Subcutaneous abdominal adipose tissue (tissue), 5 donors: ENCODE results near the gene NPIPA1.
"Not testable (repeated sequence)": the region's sequence is repeated elsewhere in the genome, so short reads cannot be mapped to it uniquely, and the experiment has no call there.

ENCODE experiments used
- H3K27ac ChIP-seq: one replicate; pipeline ENCODE4 v1.7.0; 2013; ENCODE audit warnings: low read depth, mild to moderate bottlenecking, inconsistent platforms, low read length, moderate library complexity
- H3K27me3 ChIP-seq, 5 donors: one replicate each; pipeline ENCODE4 v1.7.0; 2013; ENCODE audit warnings: low read length in 5 of 5, inconsistent platforms in 1 of 5; ENCODE audit not compliant: control insufficient read depth in 5 of 5, insufficient read depth in 4 of 5
- H3K36me3 ChIP-seq, 5 donors: one replicate each; pipeline ENCODE4 v1.7.0; 2013; ENCODE audit warnings: low read length in 5 of 5; ENCODE audit not compliant: control insufficient read depth in 5 of 5, insufficient read depth in 5 of 5
- H3K4me1 ChIP-seq, 5 donors: one replicate each; pipeline ENCODE4 v1.7.0; 2013; ENCODE audit warnings: low read length in 5 of 5, mild to moderate bottlenecking in 3 of 5, moderate library complexity in 1 of 5; ENCODE audit not compliant: control insufficient read depth in 5 of 5, insufficient read depth in 5 of 5
- H3K4me3 ChIP-seq, 5 donors: one replicate each; pipeline ENCODE4 v1.7.0; 2013; ENCODE audit warnings: low read length in 5 of 5, low read depth in 1 of 5
- H3K9ac ChIP-seq, 5 donors: one replicate each; pipeline ENCODE4 v1.7.0; 2013; ENCODE audit warnings: low read length in 5 of 5, mild to moderate bottlenecking in 4 of 5, moderate library complexity in 3 of 5
- H3K9me3 ChIP-seq, 5 donors: one replicate each; pipeline ENCODE4 v1.7.0; 2013; ENCODE audit warnings: low read length in 5 of 5; ENCODE audit not compliant: control insufficient read depth in 5 of 5
- donor health status: healthy.
- donor health status: healthy.
- donor health status: healthy.
- donor health status: healthy.
- donor health status: healthy.

NPIPA1 gene

GRCh38 chr16:14975418-14976194 lies 38.4 kb downstream of the NPIPA1 start:
- Histone ChIP-seq H3K27ac (peak overlapping the region; percentile 85), H3K4me3 (peak overlapping the region; percentile 73 to 90 (median 79)), H3K4me1 (peaks cover 3 to 30% (median 21%) of the 10 kb centered on the region in 5 donors), H3K9ac (peak overlapping the region; percentile 38 to 98 (median 95))
- not testable (repeated sequence) for H3K9me3 ChIP-seq, H3K36me3 ChIP-seq, H3K27me3 ChIP-seq

GRCh38 chr16:14976971-14977736 lies 39.9 kb downstream of the NPIPA1 start:
- H3K27ac ChIP-seq, H3K9ac ChIP-seq, H3K4me3 ChIP-seq, H3K27me3 ChIP-seq, H3K9me3 ChIP-seq, H3K36me3 ChIP-seq: not testable (repeated sequence)
- peaks cover 3 to 30% (median 21%) of the 10 kb centered on the region in 5 donors for H3K4me1 ChIP-seq

GRCh38 chr16:14978281-14978680 lies 41.0 kb downstream of the NPIPA1 start:
- H3K27me3 ChIP-seq = not testable (repeated sequence)

GRCh38 chr16:14978908-14979307 lies 41.7 kb downstream of the NPIPA1 start:
- not testable (repeated sequence) for H3K27ac ChIP-seq, H3K9ac ChIP-seq, H3K27me3 ChIP-seq, H3K4me3 ChIP-seq, H3K36me3 ChIP-seq, H3K9me3 ChIP-seq
- peaks cover 3 to 30% (median 21%) of the 10 kb centered on the region in 5 donors for H3K4me1 ChIP-seq

More at GRCh38 chr16:14978281-14978680, 41.0 kb downstream of the NPIPA1 start:
- H3K9me3 ChIP-seq, H3K9ac ChIP-seq, H3K27ac ChIP-seq, H3K4me3 ChIP-seq, H3K36me3 ChIP-seq: not testable (repeated sequence)
- peaks cover 3 to 30% (median 21%) of the 10 kb centered on the region in 5 donors for H3K4me1 ChIP-seq

- not testable (repeated sequence) for H3K9me3 ChIP-seq, H3K27me3 ChIP-seq, H3K4me3 ChIP-seq, H3K36me3 ChIP-seq, H3K27ac ChIP-seq, H3K9ac ChIP-seq
- H3K4me1 ChIP-seq = peaks cover 0 to 21% (median 8%) of the 10 kb centered on the region in 5 donors
Measured at GRCh38 chr16:14981234-14981633, 44.0 kb downstream of the NPIPA1 start.

- H3K9me3 ChIP-seq, H3K27ac ChIP-seq, H3K36me3 ChIP-seq, H3K27me3 ChIP-seq, H3K4me3 ChIP-seq, H3K9ac ChIP-seq: not testable (repeated sequence)
- peaks cover 0 to 14% (median 4%) of the 10 kb centered on the region in 5 donors for H3K4me1 ChIP-seq
Measured at GRCh38 chr16:14982521-14982920, 45.3 kb downstream of the NPIPA1 start.

GRCh38 chr16:14988092-14988491 lies 50.8 kb downstream of the NPIPA1 start:
- not testable (repeated sequence) for H3K9me3 ChIP-seq, H3K27ac ChIP-seq, H3K27me3 ChIP-seq, H3K4me1 ChIP-seq, H3K9ac ChIP-seq, H3K4me3 ChIP-seq
- H3K36me3 ChIP-seq = peaks cover 0 to 21% (median 7%) of the 10 kb centered on the region in 5 donors

- not testable (repeated sequence) for H3K4me3 ChIP-seq, H3K4me1 ChIP-seq, H3K9ac ChIP-seq, H3K27ac ChIP-seq, H3K9me3 ChIP-seq, H3K27me3 ChIP-seq
- H3K36me3 ChIP-seq = peaks cover 0 to 21% (median 7%) of the 10 kb centered on the region in 5 donors
Measured at GRCh38 chr16:14988661-14989191, 51.5 kb downstream of the NPIPA1 start.

- not testable (repeated sequence) for H3K27me3 ChIP-seq, H3K9ac ChIP-seq, H3K4me1 ChIP-seq, H3K27ac ChIP-seq, H3K9me3 ChIP-seq, H3K4me3 ChIP-seq
- H3K36me3 ChIP-seq = peaks cover 0 to 20% (median 7%) of the 10 kb centered on the region in 5 donors
Measured at GRCh38 chr16:14989291-14990281, 52.3 kb downstream of the NPIPA1 start.
